ENCODE results near the gene MCU. TPM values are rescaled to one million over a fixed set of nuclear protein-coding genes. Genes with fewer than 3 reads are reported as not detected.

Gene MCU
- total RNA-seq, 1 donor from 2014 or later, result 31.4 TPM

DNA sequence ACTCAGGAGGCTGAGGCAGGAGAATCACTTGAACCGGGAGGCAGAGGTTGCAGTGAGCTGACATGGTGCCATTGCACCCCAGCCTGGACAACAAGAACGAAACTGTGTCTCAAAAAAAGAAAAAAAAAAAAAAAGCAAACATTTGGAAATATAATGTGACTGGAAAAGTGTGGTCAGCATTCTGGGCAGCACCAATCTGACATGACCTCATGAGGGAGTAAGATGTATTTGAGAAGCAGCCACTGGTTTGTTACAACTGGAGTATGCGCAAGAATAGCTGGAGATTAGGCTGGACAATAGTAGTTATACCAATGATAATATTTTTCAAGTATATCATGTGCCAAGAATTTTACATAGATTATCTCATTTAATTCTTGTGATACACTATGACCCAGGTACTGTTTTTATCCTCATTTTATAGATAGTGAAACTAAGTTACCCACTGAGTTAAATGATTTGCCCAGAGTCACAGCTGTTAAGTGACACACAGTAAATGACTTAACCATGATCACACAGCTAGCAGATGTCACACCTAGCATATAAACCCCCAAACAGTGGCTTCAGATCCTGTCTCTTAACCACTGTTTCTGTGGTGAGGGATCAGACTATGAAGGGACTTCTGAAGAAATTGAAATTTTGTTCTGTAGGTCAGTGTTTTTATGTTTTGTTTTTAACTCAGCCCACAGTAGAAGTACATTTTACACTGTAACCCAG is 11.1 kb downstream of the MCU start:
- no peak for DNase-seq (ENCODE audit: extremely low spot score, unreplicated experiment)
- TF ChIP-seq, protein P1, sequence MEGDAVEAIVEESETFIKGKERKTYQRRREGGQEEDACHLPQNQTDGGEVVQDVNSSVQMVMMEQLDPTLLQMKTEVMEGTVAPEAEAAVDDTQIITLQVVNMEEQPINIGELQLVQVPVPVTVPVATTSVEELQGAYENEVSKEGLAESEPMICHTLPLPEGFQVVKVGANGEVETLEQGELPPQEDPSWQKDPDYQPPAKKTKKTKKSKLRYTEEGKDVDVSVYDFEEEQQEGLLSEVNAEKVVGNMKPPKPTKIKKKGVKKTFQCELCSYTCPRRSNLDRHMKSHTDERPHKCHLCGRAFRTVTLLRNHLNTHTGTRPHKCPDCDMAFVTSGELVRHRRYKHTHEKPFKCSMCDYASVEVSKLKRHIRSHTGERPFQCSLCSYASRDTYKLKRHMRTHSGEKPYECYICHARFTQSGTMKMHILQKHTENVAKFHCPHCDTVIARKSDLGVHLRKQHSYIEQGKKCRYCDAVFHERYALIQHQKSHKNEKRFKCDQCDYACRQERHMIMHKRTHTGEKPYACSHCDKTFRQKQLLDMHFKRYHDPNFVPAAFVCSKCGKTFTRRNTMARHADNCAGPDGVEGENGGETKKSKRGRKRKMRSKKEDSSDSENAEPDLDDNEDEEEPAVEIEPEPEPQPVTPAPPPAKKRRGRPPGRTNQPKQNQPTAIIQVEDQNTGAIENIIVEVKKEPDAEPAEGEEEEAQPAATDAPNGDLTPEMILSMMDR (IDR thresholded peaks at IDR 0.05), result no peak
- Mint-ChIP-seq H3K4me3 (ENCODE audit: unreplicated experiment) (no peak overlapping the region), H3K4me1 (ENCODE audit: unreplicated experiment) (peaks cover 21% of the 10 kb centered on the region), H3K9me3 (ENCODE audit: unreplicated experiment) (no peaks in the 10 kb centered on the region), H3K36me3 (ENCODE audit: unreplicated experiment) (no peaks in the 10 kb centered on the region), H3K27me3 (ENCODE audit: unreplicated experiment) (no peaks in the 10 kb centered on the region), H3K27ac (ENCODE audit: unreplicated experiment) (peak overlapping the region; percentile 64)

DNA sequence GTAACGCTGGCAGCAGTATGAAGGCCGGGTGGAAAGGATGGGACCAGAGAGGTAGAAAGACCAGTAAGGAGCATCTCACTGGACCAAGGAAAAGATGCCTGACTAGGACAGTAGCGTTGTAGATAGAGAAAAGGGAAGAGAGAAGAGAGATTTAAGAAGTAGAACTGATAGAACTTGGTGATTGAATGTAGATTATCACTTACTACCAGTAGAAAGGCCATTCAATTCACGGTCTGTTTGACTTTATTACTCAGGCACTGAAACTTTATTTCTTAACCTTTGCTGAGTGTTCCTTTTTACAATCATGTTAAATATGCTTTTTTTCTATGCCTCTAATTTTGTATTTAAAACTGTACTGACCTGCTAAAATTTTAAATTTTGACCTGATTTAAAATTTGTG is 12.2 kb downstream of the MCU start:
- TF ChIP-seq, protein P1 (IDR thresholded peaks at IDR 0.05), result no peak
- H3K36me3 Mint-ChIP-seq (ENCODE audit: unreplicated experiment), result no peaks in the 10 kb centered on the region
- DNase-seq (ENCODE audit: extremely low spot score, unreplicated experiment), result no peak
- peaks cover 32% of the 10 kb centered on the region for H3K4me1 Mint-ChIP-seq (ENCODE audit: unreplicated experiment)
- no peak overlapping the region for H3K4me3 Mint-ChIP-seq (ENCODE audit: unreplicated experiment)
- H3K27me3 Mint-ChIP-seq (ENCODE audit: unreplicated experiment), result no peaks in the 10 kb centered on the region
- no peaks in the 10 kb centered on the region for H3K9me3 Mint-ChIP-seq (ENCODE audit: unreplicated experiment)
- peak overlapping the region; percentile 61 for H3K27ac Mint-ChIP-seq (ENCODE audit: unreplicated experiment)

DNA sequence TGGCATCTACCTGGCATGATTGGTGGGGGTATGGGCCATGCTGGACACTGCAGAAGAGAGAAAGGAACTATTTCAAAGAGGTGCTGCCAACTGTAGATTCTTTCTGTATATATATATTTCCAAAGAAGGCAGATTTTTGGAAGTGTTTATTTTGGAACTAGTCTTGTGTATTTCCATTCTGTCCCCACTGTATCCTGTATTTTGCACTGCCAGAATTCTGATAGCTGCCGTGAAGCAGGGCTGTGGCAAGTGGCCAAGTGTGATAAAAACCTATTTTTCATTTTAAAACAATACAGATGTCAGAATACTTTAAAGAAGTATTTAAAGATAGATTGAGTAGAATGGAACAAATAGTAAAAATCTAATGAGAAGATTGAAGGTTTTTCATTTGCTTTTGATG is 17.1 kb downstream of the MCU start:
- peak overlapping the region; percentile 56 for H3K4me3 Mint-ChIP-seq (ENCODE audit: unreplicated experiment)
- DNase-seq (ENCODE audit: extremely low spot score, unreplicated experiment), result no peak
- H3K27ac Mint-ChIP-seq (ENCODE audit: unreplicated experiment), result peak overlapping the region; percentile 96
- H3K36me3 Mint-ChIP-seq (ENCODE audit: unreplicated experiment), result no peaks in the 10 kb centered on the region
- no peaks in the 10 kb centered on the region for H3K27me3 Mint-ChIP-seq (ENCODE audit: unreplicated experiment)
- TF ChIP-seq, protein P1 (IDR thresholded peaks at IDR 0.05), result no peak
- peaks cover 47% of the 10 kb centered on the region for H3K4me1 Mint-ChIP-seq (ENCODE audit: unreplicated experiment)
- H3K9me3 Mint-ChIP-seq (ENCODE audit: unreplicated experiment), result no peaks in the 10 kb centered on the region

DNA sequence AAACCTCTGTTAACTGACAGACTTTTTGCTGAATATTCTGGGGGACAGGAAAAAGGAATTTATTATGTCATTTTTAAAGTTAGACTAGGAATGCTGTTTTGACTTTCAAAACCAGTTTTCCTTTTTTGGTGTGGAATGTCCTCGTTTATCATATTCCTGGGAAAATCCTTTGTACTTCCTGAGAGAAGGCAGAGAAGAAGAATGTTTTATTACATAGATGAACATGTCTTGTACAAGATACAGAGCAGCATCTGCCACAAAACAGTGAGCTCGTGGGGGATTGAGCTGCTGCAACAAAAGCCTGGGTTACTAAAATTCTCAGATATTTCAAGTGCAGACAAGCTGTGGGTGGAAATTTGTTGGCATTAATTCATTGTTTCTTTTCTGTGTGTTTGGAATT is 20.2 kb downstream of the MCU start:
- peak overlapping the region; percentile 39 for H3K4me3 Mint-ChIP-seq (ENCODE audit: unreplicated experiment)
- no peaks in the 10 kb centered on the region for H3K9me3 Mint-ChIP-seq (ENCODE audit: unreplicated experiment)
- no peak for DNase-seq (ENCODE audit: extremely low spot score, unreplicated experiment)

DNA sequence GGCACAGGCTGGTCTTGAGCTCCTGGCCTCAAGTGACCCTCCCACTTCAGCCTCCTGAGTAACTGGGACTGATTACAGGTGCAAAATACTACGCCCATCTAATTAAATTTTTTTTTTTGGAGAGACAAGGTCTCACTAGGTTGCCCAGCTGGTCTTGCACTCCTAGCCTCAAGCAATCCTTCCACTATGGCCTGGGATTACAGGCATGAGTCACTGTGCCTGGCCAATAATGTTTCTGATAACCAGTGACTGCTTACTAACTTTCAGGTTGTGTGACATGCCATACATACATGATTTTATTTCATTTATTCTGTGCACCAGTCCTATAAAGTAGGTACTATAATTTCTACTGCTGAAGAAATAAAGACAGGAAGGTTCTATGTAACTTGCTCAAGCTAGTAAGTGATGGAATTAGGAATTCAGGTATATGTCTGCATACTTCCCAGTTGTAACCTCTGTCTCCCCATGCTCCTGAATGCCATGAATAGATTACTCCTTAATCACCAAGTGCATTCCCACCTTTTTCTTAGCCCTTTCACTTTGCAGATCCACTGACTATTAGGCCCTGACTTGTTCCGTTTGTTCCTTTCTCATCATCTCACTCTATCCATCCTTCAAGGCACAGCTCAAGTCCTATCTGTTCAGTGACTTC is 28.1 kb downstream of the MCU start:
- H3K27me3 Mint-ChIP-seq (ENCODE audit: unreplicated experiment), result no peaks in the 10 kb centered on the region
- no peaks in the 10 kb centered on the region for H3K9me3 Mint-ChIP-seq (ENCODE audit: unreplicated experiment)
- peaks cover 24% of the 10 kb centered on the region for H3K36me3 Mint-ChIP-seq (ENCODE audit: unreplicated experiment)
- DNase-seq (ENCODE audit: extremely low spot score, unreplicated experiment), result no peak
- TF ChIP-seq, protein P1 (IDR thresholded peaks at IDR 0.05), result no peak
- no peak overlapping the region for H3K27ac Mint-ChIP-seq (ENCODE audit: unreplicated experiment)
- H3K4me1 Mint-ChIP-seq (ENCODE audit: unreplicated experiment), result peaks cover 12% of the 10 kb centered on the region
- H3K4me3 Mint-ChIP-seq (ENCODE audit: unreplicated experiment), result no peak overlapping the region

More for the DNA sequence above, 20.2 kb downstream of the MCU start:
- Mint-ChIP-seq H3K4me1 (ENCODE audit: unreplicated experiment) (peaks cover 48% of the 10 kb centered on the region), H3K27me3 (ENCODE audit: unreplicated experiment) (no peaks in the 10 kb centered on the region), H3K36me3 (ENCODE audit: unreplicated experiment) (peaks cover 10% of the 10 kb centered on the region), H3K27ac (ENCODE audit: unreplicated experiment) (peak overlapping the region; percentile 92)
- TF ChIP-seq, protein P1 (IDR thresholded peaks at IDR 0.05), result no peak
